Stimulated activated naive CD8-positive, alpha-beta T cell treated with anti-CD3 and anti-CD28 coated beads, Interleukin-15, Interleukin-2, amounts not matched to agents 100 ng/mL and 50 ng/mL, for 24 hours (primary cell): ENCODE results near the gene AK4.
A peak's percentile ranks its signal among the peaks of the same experiment; 100 is the strongest.
"Not testable (repeated sequence)": the region's sequence is repeated elsewhere in the genome, so short reads cannot be mapped to it uniquely, and the experiment has no call there.

Source experiments
- H3K27ac Mint-ChIP-seq: one replicate; pipeline ENCODE4 v1.8.0; 2021; ENCODE audit warnings: mild to moderate bottlenecking, mixed read lengths
- H3K27me3 Mint-ChIP-seq: one replicate; pipeline ENCODE4 v1.8.0; 2021; ENCODE audit warnings: mixed read lengths
- H3K36me3 Mint-ChIP-seq: one replicate; pipeline ENCODE4 v1.8.0; 2021; ENCODE audit warnings: low read depth, mixed read lengths
- H3K4me1 Mint-ChIP-seq: one replicate; pipeline ENCODE4 v1.8.0; 2021; ENCODE audit warnings: low read depth, mixed read lengths
- H3K4me3 Mint-ChIP-seq: one replicate; pipeline ENCODE4 v1.8.0; 2021; ENCODE audit warnings: mild to moderate bottlenecking, mixed read lengths
- H3K9me3 Mint-ChIP-seq: one replicate; pipeline ENCODE4 v1.8.0; 2021; ENCODE audit warnings: mixed read lengths

AK4 gene

GRCh38 chr1:65146908-65147423, 1.0 kb upstream of the AK4 start:
- Mint-ChIP-seq H3K4me1 (peaks cover 21% of the 10 kb centered on the region), H3K27ac (peak overlapping the region; percentile 77), H3K36me3 (peaks cover 17% of the 10 kb centered on the region), H3K27me3 (peaks cover 63% of the 10 kb centered on the region), H3K4me3 (peak overlapping the region; percentile 82), H3K9me3 (no peaks in the 10 kb centered on the region)

GRCh38 chr1:65147424-65148177, 402 bp upstream of the AK4 start:
- Mint-ChIP-seq H3K4me3 (peak overlapping the region; percentile 82), H3K9me3 (no peaks in the 10 kb centered on the region), H3K27me3 (peaks cover 57% of the 10 kb centered on the region), H3K27ac (peak overlapping the region; percentile 78), H3K4me1 (peaks cover 21% of the 10 kb centered on the region), H3K36me3 (peaks cover 17% of the 10 kb centered on the region)

- peaks cover 17% of the 10 kb centered on the region for H3K36me3 Mint-ChIP-seq
- peak overlapping the region; percentile 86 for H3K4me3 Mint-ChIP-seq
- H3K4me1 Mint-ChIP-seq: peaks cover 21% of the 10 kb centered on the region
- H3K27me3 Mint-ChIP-seq: peaks cover 57% of the 10 kb centered on the region
- H3K27ac Mint-ChIP-seq: peak overlapping the region; percentile 79
- no peaks in the 10 kb centered on the region for H3K9me3 Mint-ChIP-seq
Observed at GRCh38 chr1:65148548-65149350, 746 bp downstream of the AK4 start.

GRCh38 chr1:65149351-65150107, 1.5 kb downstream of the AK4 start:
- peaks cover 51% of the 10 kb centered on the region for H3K27me3 Mint-ChIP-seq
- H3K27ac Mint-ChIP-seq: peak overlapping the region; percentile 79
- no peaks in the 10 kb centered on the region for H3K9me3 Mint-ChIP-seq
- peaks cover 21% of the 10 kb centered on the region for H3K4me1 Mint-ChIP-seq
- H3K4me3 Mint-ChIP-seq: peak overlapping the region; percentile 86
- peaks cover 17% of the 10 kb centered on the region for H3K36me3 Mint-ChIP-seq

- H3K36me3 Mint-ChIP-seq: peaks cover 17% of the 10 kb centered on the region
- H3K27ac Mint-ChIP-seq: no peak overlapping the region
- H3K9me3 Mint-ChIP-seq: no peaks in the 10 kb centered on the region
- peaks cover 21% of the 10 kb centered on the region for H3K4me1 Mint-ChIP-seq
- peaks cover 46% of the 10 kb centered on the region for H3K27me3 Mint-ChIP-seq
- peak overlapping the region; percentile 86 for H3K4me3 Mint-ChIP-seq
Observed at GRCh38 chr1:65150108-65150463, 2.1 kb downstream of the AK4 start.

- peaks cover 39% of the 10 kb centered on the region for H3K27me3 Mint-ChIP-seq
- H3K4me1 Mint-ChIP-seq: peaks cover 21% of the 10 kb centered on the region
- no peak overlapping the region for H3K4me3 Mint-ChIP-seq
- no peaks in the 10 kb centered on the region for H3K9me3 Mint-ChIP-seq
- no peak overlapping the region for H3K27ac Mint-ChIP-seq
- H3K36me3 Mint-ChIP-seq: peaks cover 17% of the 10 kb centered on the region
Observed at GRCh38 chr1:65150583-65151263, 2.7 kb downstream of the AK4 start.

GRCh38 chr1:65151641-65152040, 3.6 kb downstream of the AK4 start:
- H3K27me3 Mint-ChIP-seq: peaks cover 30% of the 10 kb centered on the region
- no peak overlapping the region for H3K4me3 Mint-ChIP-seq
- H3K9me3 Mint-ChIP-seq: no peaks in the 10 kb centered on the region
- H3K4me1 Mint-ChIP-seq: peaks cover 19% of the 10 kb centered on the region
- no peak overlapping the region for H3K27ac Mint-ChIP-seq
- peaks cover 17% of the 10 kb centered on the region for H3K36me3 Mint-ChIP-seq

- H3K27me3 Mint-ChIP-seq: peaks cover 28% of the 10 kb centered on the region
- peaks cover 21% of the 10 kb centered on the region for H3K36me3 Mint-ChIP-seq
- no peak overlapping the region for H3K4me3 Mint-ChIP-seq
- H3K27ac Mint-ChIP-seq: no peak overlapping the region
- H3K9me3 Mint-ChIP-seq: no peaks in the 10 kb centered on the region
- H3K4me1 Mint-ChIP-seq: peaks cover 12% of the 10 kb centered on the region
Observed at GRCh38 chr1:65153635-65154034, 5.6 kb downstream of the AK4 start.

- Mint-ChIP-seq H3K4me3 (no peak overlapping the region), H3K4me1 (no peaks in the 10 kb centered on the region), H3K27ac (no peak overlapping the region), H3K36me3 (peaks cover 5% of the 10 kb centered on the region), H3K9me3 (no peaks in the 10 kb centered on the region), H3K27me3 (peaks cover 4% of the 10 kb centered on the region)
Observed at GRCh38 chr1:65156910-65157545, 9.0 kb downstream of the AK4 start.

- Mint-ChIP-seq H3K9me3 (no peaks in the 10 kb centered on the region), H3K4me3 (no peak overlapping the region), H3K4me1 (no peaks in the 10 kb centered on the region), H3K27ac (no peak overlapping the region), H3K36me3 (peaks cover 5% of the 10 kb centered on the region), H3K27me3 (peaks cover 4% of the 10 kb centered on the region)
Observed at GRCh38 chr1:65157546-65157941, 9.5 kb downstream of the AK4 start.

- H3K27me3 Mint-ChIP-seq, H3K9me3 Mint-ChIP-seq, H3K4me3 Mint-ChIP-seq, H3K4me1 Mint-ChIP-seq, H3K27ac Mint-ChIP-seq: not testable (repeated sequence)
- H3K36me3 Mint-ChIP-seq: peaks cover 12% of the 10 kb centered on the region
Observed at GRCh38 chr1:65159291-65159688, 11.3 kb downstream of the AK4 start.

GRCh38 chr1:65159801-65160523, 12.0 kb downstream of the AK4 start:
- peaks cover under 1% of the 10 kb centered on the region for H3K4me1 Mint-ChIP-seq
- H3K36me3 Mint-ChIP-seq: peaks cover 12% of the 10 kb centered on the region
- no peak overlapping the region for H3K27ac Mint-ChIP-seq
- H3K9me3 Mint-ChIP-seq: no peaks in the 10 kb centered on the region
- H3K27me3 Mint-ChIP-seq: peaks cover 7% of the 10 kb centered on the region
- no peak overlapping the region for H3K4me3 Mint-ChIP-seq

- Mint-ChIP-seq H3K4me1 (peaks cover 9% of the 10 kb centered on the region), H3K27me3 (peaks cover 3% of the 10 kb centered on the region), H3K4me3 (no peak overlapping the region), H3K27ac (no peak overlapping the region), H3K9me3 (no peaks in the 10 kb centered on the region), H3K36me3 (peaks cover 7% of the 10 kb centered on the region)
Observed at GRCh38 chr1:65163201-65163805, 15.3 kb downstream of the AK4 start.
